OCI-LY3 (cell line): ENCODE measurements around the gene PGLYRP3.

Source experiments
- H2AFZ ChIP-seq: fragments of 200-600, 300-600 bp; shearing (Covaris generic); 2 replicates; pipeline ENCODE4 v1.6.0; 2014; ENCODE audit warnings: antibody characterized with exemption, low read depth, low read length
- H3K27ac ChIP-seq: fragments of 200-600, 300-600 bp; sonication (generic); 2 replicates; pipeline ENCODE4 v1.5.1; 2014; ENCODE audit warnings: mild to moderate bottlenecking, low read length, moderate library complexity, mixed read lengths
- H3K27me3 ChIP-seq: fragments of 200-600, 300-600 bp; sonication (generic); 2 replicates; pipeline ENCODE4 v1.6.1; 2014; ENCODE audit warnings: low read depth, low read length, mixed read lengths
- H3K36me3 ChIP-seq: fragments of 200-600, 300-600 bp; sonication (generic); replicated peaks from 2 replicates; pipeline ENCODE3; 2014; ENCODE audit warnings: low read depth, low read length, mixed read lengths
- H3K4me1 ChIP-seq: fragments of 300-600, 200-600 bp; sonication (generic); 2 replicates; pipeline ENCODE4 v1.6.1; 2014; ENCODE audit warnings: low read length, mixed read lengths
- H3K4me2 ChIP-seq: fragments of 200-600, 300-600 bp; sonication (generic); 2 replicates; pipeline ENCODE4 v1.6.1; 2014; ENCODE audit warnings: low read length, mixed read lengths
- H3K4me3 ChIP-seq: fragments of 300-600, 200-600 bp; sonication (generic); 2 replicates; pipeline ENCODE4 v1.5.1; 2014; ENCODE audit warnings: antibody characterized with exemption, mild to moderate bottlenecking, low read length, moderate library complexity
- H3K79me2 ChIP-seq: fragments of 300-600, 200-600 bp; shearing (Covaris generic); 2 replicates; pipeline ENCODE4 v1.6.1; 2014; ENCODE audit warnings: mild to moderate bottlenecking, low read length, mixed read lengths
- H3K9ac ChIP-seq: fragments of 300-600, 200-600 bp; shearing (Covaris generic); 2 replicates; pipeline ENCODE4 v1.6.0; 2014; ENCODE audit warnings: mild to moderate bottlenecking, low read length, moderate library complexity
- H3K9me3 ChIP-seq: fragments of 200-600, 300-600 bp; shearing (Covaris generic); 2 replicates; pipeline ENCODE4 v1.6.1; 2014; ENCODE audit warnings: low read length, mixed read lengths; ENCODE audit not compliant: insufficient read depth
- H4K20me1 ChIP-seq: fragments of 200-600, 300-600 bp; sonication (generic); 2 replicates; pipeline ENCODE4 v1.6.1; 2016; ENCODE audit warnings: low read length, mixed read lengths; ENCODE audit not compliant: insufficient read depth
- CTCF ChIP-seq: fragments of 200-600, 300-600 bp; sonication (generic); IDR thresholded peaks from 2 replicates; pipeline ENCODE4 v1.5.1; 2014; ENCODE audit warnings: antibody characterized with exemption, low read length, low read depth
- EZH2phosphoT487 ChIP-seq: fragments of 200-600 bp; shearing (Covaris generic); IDR thresholded peaks from 2 replicates; pipeline ENCODE4 v1.6.1; 2018; ENCODE audit warnings: antibody characterized with exemption, mixed run types, low read depth

PGLYRP3 gene

DNA sequence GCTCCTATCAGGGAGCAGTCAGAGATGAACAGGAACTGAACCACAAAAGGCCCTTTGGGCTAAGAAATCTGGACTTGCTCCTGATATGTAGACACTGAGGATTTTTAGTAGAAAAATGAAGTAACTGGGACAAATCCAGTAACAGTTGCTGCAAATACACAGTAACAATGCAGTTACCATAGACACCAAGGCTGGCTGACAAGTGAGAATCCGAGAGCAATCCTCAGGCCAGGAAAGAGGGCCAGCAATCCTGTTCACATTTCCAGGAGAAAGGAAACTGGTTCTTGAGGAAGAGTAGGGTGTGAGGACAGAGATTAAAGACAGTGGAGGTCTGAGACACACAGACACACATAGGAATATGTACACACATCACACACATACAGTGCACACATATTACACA lies 62.6 kb downstream of the PGLYRP3 start:
- no peak overlapping the region for H3K9ac ChIP-seq
- no peaks in the 10 kb centered on the region for H3K27me3 ChIP-seq
- H3K4me1 ChIP-seq = peaks cover 36% of the 10 kb centered on the region
- H3K9me3 ChIP-seq = no peaks in the 10 kb centered on the region
- TF ChIP-seq EZH2phosphoT487 (no peak), CTCF (no peak)
- no peak overlapping the region for H2AFZ ChIP-seq
- H3K4me2 ChIP-seq = no peak overlapping the region
- H3K36me3 ChIP-seq = no peaks in the 10 kb centered on the region
- no peaks in the 10 kb centered on the region for H4K20me1 ChIP-seq
- H3K4me3 ChIP-seq = no peak overlapping the region
- H3K79me2 ChIP-seq = no peaks in the 10 kb centered on the region
- no peak overlapping the region for H3K27ac ChIP-seq

DNA sequence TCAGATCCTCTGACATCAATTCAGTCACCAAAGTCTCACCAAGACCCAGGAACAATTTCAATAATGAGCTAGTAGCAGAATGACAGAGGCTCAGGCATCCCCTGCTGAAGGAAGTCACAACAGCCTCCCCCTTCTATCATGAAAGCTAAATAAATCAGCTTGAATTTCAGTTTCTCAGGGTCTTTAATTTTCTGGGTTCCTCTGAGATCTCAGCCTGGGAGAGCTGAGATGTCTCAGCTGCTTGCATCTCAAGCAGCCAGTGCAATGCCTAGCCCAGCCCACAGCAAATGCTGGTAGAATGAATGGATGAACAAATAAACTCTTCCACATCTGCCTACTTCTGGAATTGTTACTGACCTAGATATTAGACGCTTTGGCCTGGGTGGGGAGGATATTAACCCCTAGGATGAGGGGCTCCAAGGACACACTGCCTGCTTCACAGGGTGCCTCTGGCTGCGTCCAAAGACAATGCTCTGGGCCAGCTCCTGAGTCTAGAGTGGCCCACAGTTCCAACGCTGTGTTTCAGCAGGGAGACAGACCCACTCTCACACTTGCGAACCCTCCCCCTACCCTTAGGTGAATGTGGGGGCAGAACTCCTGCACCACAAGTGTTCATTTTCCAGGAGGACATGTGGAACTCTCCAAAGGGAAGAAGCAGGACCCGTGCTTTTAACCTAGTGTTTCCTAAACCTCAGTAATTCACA lies 64.4 kb downstream of the PGLYRP3 start:
- Histone ChIP-seq H3K79me2 (no peaks in the 10 kb centered on the region), H3K27ac (no peak overlapping the region), H3K9me3 (no peaks in the 10 kb centered on the region), H4K20me1 (no peaks in the 10 kb centered on the region), H3K9ac (no peak overlapping the region), H3K4me3 (no peak overlapping the region), H2AFZ (no peak overlapping the region), H3K27me3 (no peaks in the 10 kb centered on the region), H3K4me2 (no peak overlapping the region), H3K4me1 (peaks cover 28% of the 10 kb centered on the region), H3K36me3 (no peaks in the 10 kb centered on the region)
- TF ChIP-seq EZH2phosphoT487 = no peak
- no peak for TF ChIP-seq CTCF
